ENCODE measurements around the gene RUNDC3A. TPM values are rescaled to one million over a fixed set of nuclear protein-coding genes. Genes with fewer than 3 reads are reported as not detected.
A peak's percentile ranks its signal among the peaks of the same experiment; 100 is the strongest.

RUNDC3A gene
- total RNA-seq, 2 experiments from 2014 or later, result 0.18 TPM; not detected in 1

DNA sequence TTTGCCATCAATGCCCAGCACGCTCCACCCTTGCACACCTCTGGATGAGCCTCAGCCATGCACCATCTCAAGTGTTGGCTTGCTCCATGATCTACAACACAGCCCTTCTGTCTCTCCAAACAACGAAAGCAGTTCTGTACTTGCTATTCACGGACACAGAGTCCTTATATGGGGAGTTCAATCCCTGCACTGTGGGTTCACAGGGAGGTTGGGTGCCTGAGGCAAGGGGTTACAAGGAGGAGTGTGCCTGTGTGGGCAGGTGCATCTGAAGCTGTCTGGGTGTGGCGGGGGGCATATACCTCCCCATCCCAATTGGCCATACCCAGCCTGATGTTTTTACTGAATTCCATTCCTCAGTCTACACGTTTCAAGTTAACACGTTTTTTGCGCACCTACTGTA lies 5.6 kb downstream of the RUNDC3A start:
- Mint-ChIP-seq H3K4me1 (ENCODE audit: low read depth) (peaks cover 20% of the 10 kb centered on the region), H3K27ac (no peak overlapping the region), H3K36me3 (ENCODE audit: low read depth) (peaks cover 5% of the 10 kb centered on the region), H3K4me3 (peak overlapping the region; percentile 12), H3K27me3 (ENCODE audit: low read depth) (peaks cover 45% of the 10 kb centered on the region), H3K9me3 (ENCODE audit: insufficient read depth) (no peaks in the 10 kb centered on the region)
- ChIA-PET CTCF (interaction anchor here (1.0 to 3.3 kb wide), 3 partner anchors 93 to 110 kb away, joined by 3 to 12 read pairs (median 12); partner anchors contain the start of gene UBTF), POLR2A (no interaction called here)
- DNase-seq (no peak), ATAC-seq (no peak)

GRCh38 chr17:44314524-44314868 lies 6.1 kb downstream of the RUNDC3A start:
- H3K27me3 Mint-ChIP-seq (ENCODE audit: low read depth), result peaks cover 43% of the 10 kb centered on the region
- ChIA-PET POLR2A (interaction anchor here (0.6 to 0.7 kb wide), 2 partner anchors 13 to 82 kb away, joined by 3 read pairs; no protein-coding TSS in a partner anchor), CTCF (interaction anchor here (1.0 to 3.3 kb wide), 3 partner anchors 94 to 110 kb away, joined by 3 to 12 read pairs (median 12); partner anchors contain the start of gene UBTF)
- H3K27ac Mint-ChIP-seq, result no peak overlapping the region
- H3K36me3 Mint-ChIP-seq (ENCODE audit: low read depth), result peaks cover 10% of the 10 kb centered on the region
- peak overlapping the region; percentile 12 for H3K4me3 Mint-ChIP-seq
- H3K9me3 Mint-ChIP-seq (ENCODE audit: insufficient read depth), result no peaks in the 10 kb centered on the region
- DNase-seq (no peak), ATAC-seq (no peak)
- peaks cover 17% of the 10 kb centered on the region for H3K4me1 Mint-ChIP-seq (ENCODE audit: low read depth)

- ATAC-seq, result peak; percentile 71
These were observed 6.7 kb downstream of the RUNDC3A start for GRCh38 chr17:44314869-44315661.

DNA sequence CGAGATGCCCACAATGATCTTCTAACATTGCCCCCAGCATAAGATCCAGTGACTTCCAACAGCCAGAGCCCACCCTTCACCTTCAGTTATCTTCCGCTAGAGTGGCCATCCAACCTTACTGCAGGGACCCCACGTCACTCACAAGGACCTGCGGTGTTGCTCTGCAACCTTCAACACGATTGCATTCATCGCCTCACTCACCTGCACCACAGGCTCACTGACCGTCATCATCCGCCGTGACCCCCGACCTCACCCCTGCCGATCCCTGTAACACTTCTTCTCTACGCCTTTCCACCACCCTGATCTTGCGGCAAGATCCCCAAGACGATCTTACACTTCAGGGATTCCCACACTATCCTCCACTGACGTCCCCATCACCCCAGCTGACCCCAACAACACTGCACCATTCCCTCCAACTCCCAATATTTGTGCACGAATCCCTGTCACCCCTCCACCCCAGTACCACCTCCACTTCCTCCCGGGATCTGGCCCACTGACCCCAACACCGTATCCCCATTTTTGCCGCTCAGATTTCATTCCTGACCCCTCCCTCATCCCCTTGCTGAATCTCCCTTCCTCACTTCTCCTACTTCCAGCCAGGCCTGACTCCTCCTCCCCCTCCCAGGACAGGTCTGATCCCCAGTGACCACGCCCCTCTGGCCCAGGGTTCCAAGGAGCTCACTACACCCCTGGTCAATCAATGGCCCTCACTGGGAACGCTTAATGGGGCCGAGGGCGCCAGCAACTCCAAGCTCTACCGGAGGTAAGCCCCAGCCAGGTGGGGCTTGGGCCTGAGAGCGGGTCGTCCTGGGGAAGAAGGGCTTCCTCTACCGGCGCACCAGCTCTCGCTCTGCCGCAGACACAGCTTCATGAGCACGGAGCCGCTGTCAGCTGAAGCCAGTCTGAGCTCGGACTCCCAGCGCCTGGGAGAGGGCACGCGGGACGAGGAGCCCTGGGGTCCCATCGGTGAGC lies 7.6 kb downstream of the RUNDC3A start:
- POLR2A ChIA-PET, result interaction anchor here (0.9 to 1.8 kb wide), 3 partner anchors 96 to 106 kb away, joined by 4 to 5 read pairs (median 4); partner anchors contain the start of gene UBTF
- Mint-ChIP-seq H3K27ac (no peak overlapping the region), H3K4me1 (ENCODE audit: low read depth) (peaks cover 12% of the 10 kb centered on the region), H3K9me3 (ENCODE audit: insufficient read depth) (no peaks in the 10 kb centered on the region), H3K4me3 (peak overlapping the region; percentile 57), H3K36me3 (ENCODE audit: low read depth) (peaks cover 13% of the 10 kb centered on the region), H3K27me3 (ENCODE audit: low read depth) (peaks cover 33% of the 10 kb centered on the region)
- DNase-seq, result no peak
- ATAC-seq, result no peak
- CTCF ChIA-PET, result interaction anchor here (0.9 to 3.3 kb wide), 8 partner anchors 14 to 118 kb away, joined by 3 to 12 read pairs (median 4); partner anchors contain the start of gene UBTF

More at GRCh38 chr17:44314869-44315661, 6.7 kb downstream of the RUNDC3A start:
- H3K27ac Mint-ChIP-seq, result no peak overlapping the region
- peaks cover 11% of the 10 kb centered on the region for H3K36me3 Mint-ChIP-seq (ENCODE audit: low read depth)
- no peaks in the 10 kb centered on the region for H3K9me3 Mint-ChIP-seq (ENCODE audit: insufficient read depth)
- POLR2A ChIA-PET, result interaction anchor here (0.6 to 1.8 kb wide), 4 partner anchors 12 to 98 kb away, joined by 3 to 5 read pairs (median 4); partner anchors contain the start of gene UBTF
- CTCF ChIA-PET, result interaction anchor here (0.9 to 3.3 kb wide), 5 partner anchors 15 to 111 kb away, joined by 3 to 12 read pairs (median 5); partner anchors contain the start of gene UBTF
- peaks cover 12% of the 10 kb centered on the region for H3K4me1 Mint-ChIP-seq (ENCODE audit: low read depth)
- H3K4me3 Mint-ChIP-seq, result peak overlapping the region; percentile 57
- peaks cover 38% of the 10 kb centered on the region for H3K27me3 Mint-ChIP-seq (ENCODE audit: low read depth)
- DNase-seq, result peak; percentile 63

- DNase-seq, result no peak
- POLR2A ChIA-PET, result no interaction called here
- Mint-ChIP-seq H3K4me1 (ENCODE audit: low read depth) (peaks cover 18% of the 10 kb centered on the region), H3K27me3 (ENCODE audit: low read depth) (peaks cover 29% of the 10 kb centered on the region), H3K4me3 (no peak overlapping the region), H3K27ac (no peak overlapping the region), H3K36me3 (ENCODE audit: low read depth) (peaks cover 24% of the 10 kb centered on the region), H3K9me3 (ENCODE audit: insufficient read depth) (no peaks in the 10 kb centered on the region)
- no peak for ATAC-seq
- CTCF ChIA-PET, result interaction anchor here (0.9 to 1.8 kb wide), 5 partner anchors 38 to 119 kb away, joined by 3 to 6 read pairs (median 4); no protein-coding TSS in a partner anchor
These were observed 9.1 kb downstream of the RUNDC3A start for GRCh38 chr17:44317545-44317944.

DNA sequence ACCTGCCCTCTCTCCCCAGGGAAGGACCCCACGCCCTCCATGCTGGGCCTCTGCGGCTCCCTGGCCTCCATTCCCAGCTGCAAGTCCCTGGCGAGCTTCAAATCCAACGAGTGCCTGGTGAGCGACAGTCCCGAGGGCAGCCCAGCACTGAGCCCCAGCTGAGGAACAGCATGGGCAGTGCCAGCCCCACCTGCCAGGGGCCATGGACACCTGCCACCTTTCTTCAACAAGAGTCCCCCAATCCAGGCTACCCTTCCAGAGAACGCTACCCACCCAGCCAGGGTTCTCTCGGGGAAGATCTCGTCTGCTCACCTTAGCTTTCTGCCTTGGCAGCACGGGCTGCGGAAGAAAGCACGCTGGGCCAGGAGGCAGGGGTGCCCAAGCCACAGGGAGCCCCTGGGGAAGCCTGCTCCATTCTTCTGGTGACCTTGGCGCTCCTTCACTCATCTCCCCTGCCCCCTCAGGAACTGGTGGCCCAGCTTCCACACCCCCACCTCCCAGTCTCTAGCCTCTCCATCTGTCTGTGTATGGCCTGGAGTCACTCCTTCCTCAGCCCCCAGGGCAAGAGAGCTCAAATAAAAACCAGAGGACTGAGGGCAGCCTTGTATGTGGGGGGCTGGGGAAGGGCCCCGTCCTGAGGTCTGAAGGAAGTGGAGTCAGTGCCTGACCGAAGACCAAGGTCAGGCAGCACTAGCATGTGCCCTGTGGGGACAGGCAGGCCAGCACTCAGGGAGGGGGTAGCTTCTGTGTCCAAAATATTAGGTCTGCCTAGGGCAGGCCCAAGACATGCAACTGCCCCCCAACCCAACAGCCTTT lies 9.9 kb downstream of the RUNDC3A start:
- Mint-ChIP-seq H3K9me3 (ENCODE audit: insufficient read depth) (no peaks in the 10 kb centered on the region), H3K27me3 (ENCODE audit: low read depth) (peaks cover 29% of the 10 kb centered on the region), H3K27ac (no peak overlapping the region), H3K36me3 (ENCODE audit: low read depth) (peaks cover 26% of the 10 kb centered on the region), H3K4me1 (ENCODE audit: low read depth) (peaks cover 23% of the 10 kb centered on the region), H3K4me3 (no peak overlapping the region)
- ChIA-PET CTCF (interaction anchor here (0.9 to 1.8 kb wide), 2 partner anchors 108 to 114 kb away, joined by 3 to 6 read pairs; no protein-coding TSS in a partner anchor), POLR2A (interaction anchor here (0.8 kb wide), 1 partner anchor 10 kb away, joined by 3 read pairs; the partner anchor contains the start of gene RUNDC3A)
- ATAC-seq (no peak), DNase-seq (no peak)

DNA sequence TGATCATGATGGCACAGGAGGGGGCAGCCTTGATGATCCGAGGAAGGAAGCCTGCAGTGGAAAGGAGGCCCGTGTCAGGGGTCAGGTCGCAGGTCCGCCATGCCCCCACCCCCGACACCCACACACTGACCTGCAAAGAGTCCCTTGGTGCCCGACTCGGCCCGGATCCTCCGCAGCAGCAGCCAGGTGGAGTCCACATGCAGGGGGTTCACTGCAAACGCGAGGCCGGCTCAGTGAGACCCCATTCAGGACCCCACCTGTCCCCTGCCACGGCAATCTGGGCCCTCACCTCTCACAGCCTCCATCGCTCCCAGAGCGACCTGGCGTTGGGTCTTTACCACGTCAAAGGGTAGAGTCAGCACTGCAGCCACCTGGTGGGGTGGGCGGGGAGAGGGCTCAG lies 11.7 kb downstream of the RUNDC3A start:
- ATAC-seq, result no peak
- Mint-ChIP-seq H3K27me3 (ENCODE audit: low read depth) (peaks cover 20% of the 10 kb centered on the region), H3K9me3 (ENCODE audit: insufficient read depth) (no peaks in the 10 kb centered on the region), H3K27ac (no peak overlapping the region), H3K36me3 (ENCODE audit: low read depth) (peaks cover 26% of the 10 kb centered on the region), H3K4me3 (no peak overlapping the region), H3K4me1 (ENCODE audit: low read depth) (peaks cover 29% of the 10 kb centered on the region)
- DNase-seq, result no peak
- ChIA-PET CTCF (interaction anchor here (0.8 to 1.1 kb wide), 3 partner anchors 11 to 103 kb away, joined by 3 read pairs; no protein-coding TSS in a partner anchor), POLR2A (interaction anchor here (0.7 to 0.9 kb wide), 2 partner anchors 99 to 129 kb away, joined by 3 read pairs; no protein-coding TSS in a partner anchor)

DNA sequence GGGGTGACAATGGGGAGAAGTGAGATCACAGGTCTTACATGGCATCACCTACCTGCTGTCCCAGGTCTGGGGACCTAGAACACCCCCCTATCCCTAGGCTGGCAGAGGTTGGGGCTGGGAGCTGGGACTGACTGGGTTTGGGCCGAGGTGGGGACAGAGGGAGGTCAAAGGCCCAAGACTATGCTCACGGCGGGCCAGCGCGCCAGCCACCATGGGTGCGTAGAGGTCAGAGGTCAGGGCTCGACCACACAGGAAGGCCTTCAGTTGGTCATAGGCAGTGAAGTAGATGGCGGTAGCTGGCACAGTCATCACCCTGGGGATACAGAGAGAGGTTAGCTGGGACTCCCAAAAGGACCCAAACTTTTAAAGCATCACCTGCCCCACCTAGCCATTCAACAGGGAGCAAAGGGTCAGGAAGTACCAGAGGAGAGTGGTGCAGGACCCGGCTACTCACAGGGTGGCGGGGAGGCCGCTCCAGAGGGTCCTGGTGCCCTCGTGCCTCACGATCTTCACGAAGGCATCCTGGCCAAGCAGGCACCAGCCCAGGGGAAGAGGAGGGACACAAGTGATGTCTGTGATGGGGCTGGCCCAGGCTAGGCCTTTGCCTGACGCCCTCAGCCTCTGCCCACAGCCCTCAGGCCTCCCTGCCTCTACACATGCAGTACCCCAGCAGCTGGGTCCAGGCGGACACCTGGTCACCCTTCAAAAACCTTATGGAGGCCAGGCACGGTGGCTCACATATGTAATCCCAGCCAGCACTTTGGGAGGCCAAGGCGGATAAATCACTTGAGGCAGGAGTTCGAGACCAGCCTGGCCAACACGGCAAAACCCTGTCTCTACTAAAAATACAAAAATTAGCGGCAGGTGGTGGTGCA lies 13.1 kb downstream of the RUNDC3A start:
- H3K27me3 Mint-ChIP-seq (ENCODE audit: low read depth), result peaks cover 8% of the 10 kb centered on the region
- DNase-seq, result no peak
- H3K36me3 Mint-ChIP-seq (ENCODE audit: low read depth), result peaks cover 31% of the 10 kb centered on the region
- H3K9me3 Mint-ChIP-seq (ENCODE audit: insufficient read depth), result no peaks in the 10 kb centered on the region
- no peak overlapping the region for H3K4me3 Mint-ChIP-seq
- POLR2A ChIA-PET, result no interaction called here
- no peak for ATAC-seq
- CTCF ChIA-PET, result interaction anchor here (0.8 to 1.6 kb wide), 2 partner anchors 10 to 112 kb away, joined by 3 to 10 read pairs; no protein-coding TSS in a partner anchor
- peaks cover 17% of the 10 kb centered on the region for H3K4me1 Mint-ChIP-seq (ENCODE audit: low read depth)
- H3K27ac Mint-ChIP-seq, result no peak overlapping the region

DNA sequence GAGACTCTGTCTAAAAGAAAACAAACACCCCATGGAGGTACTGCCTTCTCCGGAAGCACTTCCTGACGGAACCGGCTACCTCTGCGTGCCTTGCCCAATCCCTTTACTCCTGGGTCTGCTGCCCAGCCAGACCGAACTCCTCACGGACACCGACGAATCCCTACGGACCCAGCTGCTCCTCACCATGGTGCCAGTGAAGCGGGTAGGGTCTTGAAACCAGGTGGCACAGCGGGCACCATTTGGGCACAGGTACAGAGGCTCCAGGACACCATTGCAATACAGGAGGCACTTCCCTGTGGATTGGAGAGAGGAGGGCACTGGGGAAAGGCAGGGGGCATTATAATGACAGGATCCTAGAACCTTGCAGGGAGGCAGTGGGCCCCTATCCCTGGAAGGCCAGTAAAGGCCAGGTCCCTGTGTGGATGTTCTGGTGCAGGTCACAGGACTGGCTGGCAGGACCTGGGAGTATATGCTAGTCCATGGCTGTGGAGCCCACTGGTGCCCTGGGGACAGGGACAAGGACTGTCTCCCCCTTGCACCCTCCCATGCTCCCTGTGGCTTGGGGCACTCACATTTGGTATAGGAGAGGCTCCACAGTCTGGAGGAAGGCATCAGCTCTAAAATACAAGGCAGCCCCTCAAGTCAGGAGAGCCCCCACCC lies 14.0 kb downstream of the RUNDC3A start:
- Mint-ChIP-seq H3K4me1 (ENCODE audit: low read depth) (peaks cover 21% of the 10 kb centered on the region), H3K27me3 (ENCODE audit: low read depth) (peaks cover 3% of the 10 kb centered on the region), H3K9me3 (ENCODE audit: insufficient read depth) (no peaks in the 10 kb centered on the region), H3K27ac (no peak overlapping the region), H3K4me3 (no peak overlapping the region), H3K36me3 (ENCODE audit: low read depth) (peaks cover 30% of the 10 kb centered on the region)
- ChIA-PET CTCF (interaction anchor here (2.3 kb wide), 1 partner anchor 112 kb away, joined by 11 read pairs; no protein-coding TSS in a partner anchor), POLR2A (no interaction called here)
- ATAC-seq (no peak), DNase-seq (no peak)

Measured in activated CD8-positive, alpha-beta T cell treated with anti-CD3 and anti-CD28 coated beads, Interleukin-2, amount 10 ng/mL, durations not matched to agents 7 days and 5 days (primary cell).